ENCODE data around the gene SPTBN1.
"Not testable (repeated sequence)": the region's sequence is repeated elsewhere in the genome, so short reads cannot be mapped to it uniquely, and the experiment has no call there.

The SPTBN1 gene

GRCh38 chr2:54524226-54524991, 68.3 kb downstream of the SPTBN1 start:
- peak in 2 of 4 experiments; percentile 6 to 12 for DNase-seq (ENCODE audit: low read depth in 4 of 4, low spot score in 1 of 4)

GRCh38 chr2:54525321-54525720, 69.2 kb downstream of the SPTBN1 start:
- DNase-seq (ENCODE audit: low read depth in 4 of 4, low spot score in 1 of 4): no peak

DNA sequence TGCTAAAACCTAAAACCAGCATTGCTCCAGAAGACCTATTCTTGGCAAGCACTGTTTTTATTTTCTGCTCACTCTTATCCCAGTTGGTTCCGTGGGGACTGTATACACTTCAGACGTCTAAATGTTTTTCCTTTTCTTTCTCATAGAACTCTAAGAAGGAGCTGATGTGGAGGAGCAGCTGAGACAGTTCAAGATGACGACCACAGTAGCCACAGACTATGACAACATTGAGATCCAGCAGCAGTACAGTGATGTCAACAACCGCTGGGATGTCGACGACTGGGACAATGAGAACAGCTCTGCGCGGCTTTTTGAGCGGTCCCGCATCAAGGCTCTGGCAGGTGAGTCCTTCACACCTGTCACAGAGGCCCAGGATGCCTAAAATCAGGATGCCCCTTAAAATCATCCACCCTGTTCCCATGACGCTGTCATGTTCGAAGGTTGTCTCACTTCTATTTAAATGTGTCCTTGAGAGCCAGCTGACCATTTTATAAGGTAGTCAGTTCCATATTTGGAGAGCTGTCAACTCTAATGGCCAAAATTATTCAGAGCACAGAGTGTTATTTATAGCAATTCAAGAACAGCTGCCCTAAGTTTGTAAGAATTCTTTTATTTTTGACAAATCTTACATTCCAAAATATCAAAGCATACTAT, 70.2 kb downstream of the SPTBN1 start:
- no peak for DNase-seq (ENCODE audit: low read depth in 4 of 4, low spot score in 1 of 4)

DNA sequence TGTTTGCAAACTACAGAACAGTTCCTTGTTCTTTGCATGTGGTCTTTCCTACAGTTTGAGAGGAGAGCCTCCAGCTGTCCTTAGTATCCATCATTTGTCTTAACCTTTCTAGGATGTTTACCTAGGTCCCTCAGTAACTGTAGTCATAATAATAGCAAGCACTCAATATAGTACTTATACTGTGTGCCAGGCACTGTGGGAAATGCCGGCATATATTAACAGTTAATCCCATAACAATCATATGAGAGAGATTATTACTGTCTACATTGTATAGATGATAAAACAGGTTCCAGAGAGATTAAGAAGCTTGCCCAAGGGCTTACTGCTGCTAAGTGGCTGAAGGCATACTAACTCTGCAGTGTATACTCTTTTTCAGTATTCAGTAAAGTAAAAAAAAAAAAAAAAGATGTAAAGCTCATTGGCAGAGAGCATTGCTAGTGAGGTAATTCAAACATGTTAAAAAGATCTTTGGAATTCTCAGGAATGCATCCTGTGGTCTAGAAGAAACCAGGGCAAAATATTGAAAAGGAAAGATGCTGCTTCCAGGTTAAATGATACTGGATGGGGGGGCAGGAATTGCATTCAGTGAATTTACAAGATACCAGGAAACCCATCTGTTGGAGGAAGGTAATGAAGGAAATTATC, 72.3 kb downstream of the SPTBN1 start:
- DNase-seq (ENCODE audit: low read depth in 4 of 4, low spot score in 1 of 4): no peak

DNA sequence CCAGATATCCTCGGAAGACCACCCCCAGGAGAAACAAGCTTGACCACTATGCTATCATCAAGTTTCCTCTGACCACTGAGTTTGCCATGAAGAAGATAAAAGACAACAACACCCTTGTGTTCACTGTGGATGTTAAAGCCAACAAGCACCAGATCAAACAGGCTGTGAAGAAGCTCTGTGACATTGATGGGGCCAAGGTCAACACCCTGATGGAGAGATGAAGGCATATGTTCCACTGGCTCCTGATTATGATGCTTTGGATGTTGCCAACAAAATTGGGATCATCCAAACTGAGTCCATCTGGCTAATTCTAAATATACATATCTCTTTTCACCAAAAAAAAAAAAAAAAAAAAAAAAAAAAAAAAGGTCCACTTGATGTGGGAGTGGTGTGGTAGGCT, 73.4 kb downstream of the SPTBN1 start:
- DNase-seq (ENCODE audit: low read depth in 4 of 4, low spot score in 1 of 4): not testable (repeated sequence)

DNA sequence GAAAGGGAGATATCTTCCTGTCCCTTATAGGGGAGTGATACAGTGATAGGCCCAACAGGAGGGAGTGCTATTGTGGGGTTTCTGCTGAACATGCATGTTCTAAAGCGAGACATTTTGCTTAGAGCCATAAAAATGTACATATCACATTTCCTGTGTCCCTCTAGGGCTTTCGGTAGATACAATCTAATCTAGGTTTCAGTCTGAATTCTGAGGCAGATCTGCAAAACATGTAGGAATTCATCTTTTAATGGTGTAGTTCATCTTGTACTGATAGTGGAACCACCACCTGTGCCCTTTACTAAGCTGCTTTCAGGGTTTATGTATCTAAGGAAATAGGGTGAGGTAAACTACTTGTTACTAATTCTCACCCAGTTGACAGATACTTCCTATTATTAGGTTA, 73.8 kb downstream of the SPTBN1 start:
- DNase-seq (ENCODE audit: low read depth in 4 of 4, low spot score in 1 of 4): no peak

DNA sequence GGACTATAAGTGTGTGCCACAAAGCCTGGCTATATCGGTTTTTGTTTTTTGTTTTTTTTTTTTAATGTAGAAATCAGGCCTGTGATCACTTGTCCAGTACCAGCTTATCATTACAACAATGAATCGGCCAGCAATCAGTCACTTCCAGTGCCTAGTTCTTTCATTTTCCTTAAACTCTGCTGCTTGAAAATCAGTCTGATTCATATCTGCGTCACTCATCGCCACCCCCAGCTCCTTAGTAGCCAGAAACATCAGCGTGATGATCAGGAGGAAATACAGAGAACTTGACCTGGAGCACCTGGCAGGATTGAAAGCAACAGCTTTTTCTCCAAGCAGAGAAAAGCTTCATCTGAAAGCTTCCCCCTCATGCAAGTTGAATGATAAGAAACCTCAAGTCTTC, 75.4 kb downstream of the SPTBN1 start:
- no peak for DNase-seq (ENCODE audit: low read depth in 4 of 4, low spot score in 1 of 4)

- no peak for DNase-seq (ENCODE audit: low read depth in 4 of 4, low spot score in 1 of 4)
Measured at GRCh38 chr2:54534221-54534620, 78.1 kb downstream of the SPTBN1 start.

GRCh38 chr2:54534625-54535024, 78.5 kb downstream of the SPTBN1 start:
- no peak for DNase-seq (ENCODE audit: low read depth in 4 of 4, low spot score in 1 of 4)

- DNase-seq (ENCODE audit: low read depth in 4 of 4, low spot score in 1 of 4): no peak
Measured at GRCh38 chr2:54535599-54536195, 79.6 kb downstream of the SPTBN1 start.

DNA sequence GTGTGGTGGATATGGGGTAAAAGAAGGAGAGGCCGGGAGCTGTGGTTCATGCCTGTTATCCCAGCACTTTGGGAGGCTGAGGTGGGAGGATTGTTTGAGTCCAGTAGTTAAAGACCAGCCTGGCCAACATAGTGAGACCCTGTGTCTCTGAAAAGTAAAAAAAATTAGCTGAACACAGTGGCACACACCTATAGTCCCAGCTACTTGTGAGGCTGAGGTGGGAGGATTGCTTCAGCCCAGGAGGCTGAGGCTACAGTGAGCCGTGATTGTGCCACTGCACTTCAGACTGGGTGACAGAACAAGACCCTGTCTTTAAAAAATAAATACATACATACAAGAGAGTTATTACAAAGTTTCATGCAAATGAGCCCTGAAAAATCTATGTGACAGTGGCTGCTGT, 80.6 kb downstream of the SPTBN1 start:
- no peak for DNase-seq (ENCODE audit: low read depth in 4 of 4, low spot score in 1 of 4)

- DNase-seq (ENCODE audit: low read depth in 4 of 4, low spot score in 1 of 4): no peak
Measured at GRCh38 chr2:54538537-54538936, 82.4 kb downstream of the SPTBN1 start.

- no peak for DNase-seq (ENCODE audit: low read depth in 4 of 4, low spot score in 1 of 4)
Measured at GRCh38 chr2:54539683-54540082, 83.6 kb downstream of the SPTBN1 start.

DNA sequence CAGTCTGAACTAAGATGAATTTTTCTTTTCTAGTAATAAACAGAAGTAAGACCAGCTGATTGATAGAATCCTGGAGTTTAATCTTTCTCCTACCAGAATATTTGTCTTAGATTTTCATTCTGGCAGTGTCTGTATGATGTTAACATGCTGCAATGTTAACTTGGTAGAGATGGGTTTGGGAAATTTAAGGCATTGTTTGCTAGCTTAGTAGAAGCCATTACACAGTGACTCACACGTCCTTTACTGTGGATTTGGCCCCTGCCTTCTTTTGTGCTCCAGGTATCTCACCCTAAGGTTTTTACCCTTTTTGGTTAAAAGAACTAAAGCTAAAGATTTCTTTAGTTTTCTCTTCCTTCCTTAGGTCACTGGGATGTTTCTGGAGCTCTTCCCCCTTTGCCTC, 84.1 kb downstream of the SPTBN1 start:
- DNase-seq (ENCODE audit: low read depth in 4 of 4, low spot score in 1 of 4): no peak

- no peak for DNase-seq (ENCODE audit: low read depth in 4 of 4, low spot score in 1 of 4)
Measured at GRCh38 chr2:54541995-54542394, 85.9 kb downstream of the SPTBN1 start.

- DNase-seq (ENCODE audit: low read depth in 4 of 4, low spot score in 1 of 4): no peak
Measured at GRCh38 chr2:54543733-54544396, 87.7 kb downstream of the SPTBN1 start.

- no peak for DNase-seq (ENCODE audit: low read depth in 4 of 4, low spot score in 1 of 4)
Measured at GRCh38 chr2:54545702-54546450, 89.7 kb downstream of the SPTBN1 start.

- no peak for DNase-seq (ENCODE audit: low read depth in 4 of 4, low spot score in 1 of 4)
Measured at GRCh38 chr2:54546518-54546917, 90.4 kb downstream of the SPTBN1 start.

GRCh38 chr2:54546923-54547720, 91.0 kb downstream of the SPTBN1 start:
- no peak for DNase-seq (ENCODE audit: low read depth in 4 of 4, low spot score in 1 of 4)

DNA sequence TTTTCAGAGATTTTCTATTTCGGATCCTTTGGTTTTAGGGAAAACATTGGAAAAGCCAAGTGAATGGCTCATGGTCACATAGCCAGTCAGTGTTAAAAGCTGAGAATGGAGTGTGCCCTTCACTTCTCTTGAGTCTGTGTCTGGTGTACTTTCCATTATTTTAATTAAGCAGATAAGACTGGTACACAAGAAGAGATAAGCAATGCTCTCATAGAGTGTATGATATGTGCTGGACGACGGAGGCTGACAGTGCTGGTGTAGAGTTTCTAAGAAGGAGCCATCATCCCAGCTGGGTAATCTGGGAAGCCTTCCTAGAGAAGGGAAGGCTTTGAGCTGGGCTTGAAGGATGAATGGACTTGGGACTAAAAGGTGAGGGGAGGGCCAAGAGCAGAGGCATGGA, 93.3 kb downstream of the SPTBN1 start:
- DNase-seq (ENCODE audit: low read depth in 4 of 4, low spot score in 1 of 4): no peak

All from stimulated activated CD4-positive, alpha-beta T cell treated with anti-CD3 and anti-CD28 coated beads, Interleukin-1b, Interleukin-23, amount 100 ng/mL, for 24 hours (primary cell).